Suprapubic skin (tissue), 4 donors: Measurements from ENCODE around the gene ATP6V1F. TPM values are rescaled to one million over a fixed set of nuclear protein-coding genes. Genes with fewer than 3 reads are reported as not detected.

Experiments
- DNase-seq, 2 donors: peaks; one replicate each; pipeline ENCODE4 v3.0.0-alpha.2; 2019; ENCODE audit warnings: low spot score in 2 of 2
- H3K27ac ChIP-seq: fragments of 200-600 bp; sonication (generic); one replicate; pipeline ENCODE4 v1.5.1; 2019
- H3K27me3 ChIP-seq: fragments of 200-600 bp; sonication (generic); one replicate; pipeline ENCODE4 v1.5.1; 2019
- H3K36me3 ChIP-seq: fragments of 200-600 bp; sonication (generic); one replicate; pipeline ENCODE4 v1.5.1; 2019
- H3K4me1 ChIP-seq: fragments of 200-600 bp; sonication (generic); one replicate; pipeline ENCODE4 v1.5.1; 2019
- H3K4me3 ChIP-seq: fragments of 200-600 bp; sonication (generic); one replicate; pipeline ENCODE4 v1.5.1; 2019; ENCODE audit warnings: mild to moderate bottlenecking
- H3K9me3 ChIP-seq: fragments of 200-600 bp; sonication (generic); one replicate; pipeline ENCODE4 v1.5.1; 2019
- EP300 ChIP-seq: sonication (generic); formaldehyde crosslinking; IDR thresholded peaks from one replicate; pipeline ENCODE4 v1.6.1; 2017; ENCODE audit warnings: antibody characterized with exemption
- POLR2A ChIP-seq, 2 donors: fragments of 450-650 bp; IDR thresholded peaks; one replicate each; pipeline ENCODE4 v1.6.1; 2017; ENCODE audit warnings: antibody characterized with exemption in 2 of 2, mild to moderate bottlenecking in 2 of 2, moderate library complexity in 2 of 2
- POLR2AphosphoS5 ChIP-seq, 3 donors: sonication (generic); formaldehyde crosslinking; IDR thresholded peaks; one replicate each; pipeline ENCODE4 v1.6.1; 2017; ENCODE audit warnings: antibody characterized with exemption in 3 of 3
- WGBS: methylation state at CpG from one replicate; pipeline ENCODE4 v1.1.5; 2018; 5-methylcytosine and 5-hydroxymethylcytosine counted together
- total RNA-seq, 4 donors: library from RNA; depleted of rRNA; stranded (reverse); fragments of >200 nt; gene quantifications; one replicate each; pipeline ENCODE4 v1.1.0, GENCODE V29; 2016
- TF ChIP-seq, protein P1 (sequence below), 2 donors: fragments of 200-600 bp in 1 of 2; fragments of 450-650 bp in 1 of 2; sonication (generic) in 1 of 2; IDR thresholded peaks; one replicate each; pipeline ENCODE4 v1.5.1; 2016 to 2019; ENCODE audit warnings: antibody characterized with exemption in 2 of 2, mild to moderate bottlenecking in 1 of 2, moderate library complexity in 1 of 2

Gene ATP6V1F
- total RNA-seq, 4 donors from 2014 or later = 78.4 to 165 (median 148) TPM

GRCh38 chr7:128847721-128848211, 14.9 kb upstream of the ATP6V1F start:
- Histone ChIP-seq H3K27me3 (no peaks in the 10 kb centered on the region), H3K27ac (no peak overlapping the region), H3K4me3 (no peak overlapping the region), H3K9me3 (no peaks in the 10 kb centered on the region), H3K36me3 (peaks cover 34% of the 10 kb centered on the region), H3K4me1 (no peaks in the 10 kb centered on the region)
- no peak for DNase-seq
- no peak for TF ChIP-seq EP300
- no peak for TF ChIP-seq POLR2AphosphoS5 (IDR thresholded peaks at IDR 0.05)
- no peak for TF ChIP-seq POLR2A (IDR thresholded peaks at IDR 0.05)
- TF ChIP-seq, protein P1, sequence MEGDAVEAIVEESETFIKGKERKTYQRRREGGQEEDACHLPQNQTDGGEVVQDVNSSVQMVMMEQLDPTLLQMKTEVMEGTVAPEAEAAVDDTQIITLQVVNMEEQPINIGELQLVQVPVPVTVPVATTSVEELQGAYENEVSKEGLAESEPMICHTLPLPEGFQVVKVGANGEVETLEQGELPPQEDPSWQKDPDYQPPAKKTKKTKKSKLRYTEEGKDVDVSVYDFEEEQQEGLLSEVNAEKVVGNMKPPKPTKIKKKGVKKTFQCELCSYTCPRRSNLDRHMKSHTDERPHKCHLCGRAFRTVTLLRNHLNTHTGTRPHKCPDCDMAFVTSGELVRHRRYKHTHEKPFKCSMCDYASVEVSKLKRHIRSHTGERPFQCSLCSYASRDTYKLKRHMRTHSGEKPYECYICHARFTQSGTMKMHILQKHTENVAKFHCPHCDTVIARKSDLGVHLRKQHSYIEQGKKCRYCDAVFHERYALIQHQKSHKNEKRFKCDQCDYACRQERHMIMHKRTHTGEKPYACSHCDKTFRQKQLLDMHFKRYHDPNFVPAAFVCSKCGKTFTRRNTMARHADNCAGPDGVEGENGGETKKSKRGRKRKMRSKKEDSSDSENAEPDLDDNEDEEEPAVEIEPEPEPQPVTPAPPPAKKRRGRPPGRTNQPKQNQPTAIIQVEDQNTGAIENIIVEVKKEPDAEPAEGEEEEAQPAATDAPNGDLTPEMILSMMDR (IDR thresholded peaks at IDR 0.05) = no peak
- WGBS = 80% methylated on average over 1 of the region's 17 CpGs

GRCh38 chr7:128848289-128849155, 14.1 kb upstream of the ATP6V1F start:
- Histone ChIP-seq H3K27ac (no peak overlapping the region), H3K36me3 (peaks cover 37% of the 10 kb centered on the region), H3K9me3 (no peaks in the 10 kb centered on the region), H3K4me1 (no peaks in the 10 kb centered on the region), H3K4me3 (no peak overlapping the region), H3K27me3 (no peaks in the 10 kb centered on the region)
- no peak for TF ChIP-seq EP300
- no peak for TF ChIP-seq POLR2A (IDR thresholded peaks at IDR 0.05)
- TF ChIP-seq POLR2AphosphoS5 (IDR thresholded peaks at IDR 0.05) = no peak
- TF ChIP-seq, protein P1 (IDR thresholded peaks at IDR 0.05) = no peak
- DNase-seq = no peak
- 90% methylated on average over 19 of the region's 31 CpGs for WGBS

GRCh38 chr7:128849156-128849515, 13.5 kb upstream of the ATP6V1F start:
- no peak overlapping the region for H3K4me3 ChIP-seq
- 91% methylated on average over 16 of the region's 16 CpGs for WGBS
- DNase-seq = no peak
- no peaks in the 10 kb centered on the region for H3K4me1 ChIP-seq
- TF ChIP-seq EP300 (no peak), POLR2A (IDR thresholded peaks at IDR 0.05) (no peak), POLR2AphosphoS5 (IDR thresholded peaks at IDR 0.05) (no peak)
- TF ChIP-seq, protein P1 (IDR thresholded peaks at IDR 0.05) = no peak
- H3K36me3 ChIP-seq = peaks cover 39% of the 10 kb centered on the region
- no peaks in the 10 kb centered on the region for H3K9me3 ChIP-seq
- H3K27me3 ChIP-seq = no peaks in the 10 kb centered on the region
- H3K27ac ChIP-seq = no peak overlapping the region

- H3K27ac ChIP-seq = no peak overlapping the region
- no peak for DNase-seq
- WGBS = 84% methylated on average over 16 of the region's 18 CpGs
- no peaks in the 10 kb centered on the region for H3K27me3 ChIP-seq
- no peaks in the 10 kb centered on the region for H3K4me1 ChIP-seq
- TF ChIP-seq EP300 (no peak), POLR2A (IDR thresholded peaks at IDR 0.05) (no peak), POLR2AphosphoS5 (IDR thresholded peaks at IDR 0.05) (no peak)
- TF ChIP-seq, protein P1 (IDR thresholded peaks at IDR 0.05) = no peak
- H3K36me3 ChIP-seq = peaks cover 36% of the 10 kb centered on the region
- no peaks in the 10 kb centered on the region for H3K9me3 ChIP-seq
- no peak overlapping the region for H3K4me3 ChIP-seq
Observed at GRCh38 chr7:128849804-128850490, 12.7 kb upstream of the ATP6V1F start.
